Stomach smooth muscle (tissue), 2 donors: Measurements from ENCODE around the gene TBX6.
"Not testable (repeated sequence)": the region's sequence is repeated elsewhere in the genome, so short reads cannot be mapped to it uniquely, and the experiment has no call there.

Experiments used
- H3K27ac ChIP-seq: one replicate; pipeline ENCODE4 v1.7.0; 2013; ENCODE audit warnings: mild to moderate bottlenecking, low read length, inconsistent platforms
- H3K27me3 ChIP-seq, 2 donors: one replicate each; pipeline ENCODE4 v1.7.0; 2013; ENCODE audit warnings: low read length in 2 of 2; ENCODE audit not compliant: insufficient read depth in 2 of 2, control insufficient read depth in 1 of 2
- H3K36me3 ChIP-seq, 2 donors: one replicate each; pipeline ENCODE4 v1.7.0; 2013; ENCODE audit warnings: low read length in 2 of 2; ENCODE audit not compliant: control insufficient read depth in 2 of 2, insufficient read depth in 2 of 2
- H3K4me1 ChIP-seq: one replicate; pipeline ENCODE4 v1.7.0; 2013; ENCODE audit warnings: low read length; ENCODE audit not compliant: control insufficient read depth, insufficient read depth
- H3K4me3 ChIP-seq, 2 donors: one replicate each; pipeline ENCODE4 v1.7.0; 2013; ENCODE audit warnings: low read length in 2 of 2
- H3K9ac ChIP-seq, 2 donors: one replicate each; pipeline ENCODE4 v1.7.0; 2013; ENCODE audit warnings: low read length in 2 of 2, mild to moderate bottlenecking in 1 of 2
- H3K9me3 ChIP-seq, 2 donors: one replicate each; pipeline ENCODE4 v1.7.0; 2013; ENCODE audit warnings: low read length in 2 of 2; ENCODE audit not compliant: control insufficient read depth in 2 of 2
- donor health status: healthy.
- donor health status: Pancreatic carcinoma.

The TBX6 gene

DNA sequence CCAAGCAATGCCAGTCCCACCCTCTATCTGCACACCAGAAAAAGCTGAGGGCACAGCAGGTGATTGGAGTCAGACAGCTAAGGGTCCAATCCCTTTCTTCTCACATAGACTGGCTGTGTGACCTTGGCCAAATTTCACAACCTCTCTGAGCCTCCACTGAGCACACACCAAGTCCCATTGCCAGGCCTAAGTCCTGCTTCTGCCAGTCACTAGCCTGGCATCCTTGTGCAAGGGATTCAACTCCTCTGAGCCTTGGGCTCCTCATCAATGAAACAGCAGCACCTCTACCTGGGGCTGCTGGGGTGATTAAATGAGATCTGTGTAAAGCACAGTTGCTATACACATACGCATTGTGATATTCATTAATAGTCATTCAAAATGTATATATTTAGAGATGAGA, 45.1 kb downstream of the TBX6 start:
- peaks cover 0 to 4% of the 10 kb centered on the region in 2 donors for H3K27me3 ChIP-seq
- no peaks in the 10 kb centered on the region for H3K9me3 ChIP-seq

DNA sequence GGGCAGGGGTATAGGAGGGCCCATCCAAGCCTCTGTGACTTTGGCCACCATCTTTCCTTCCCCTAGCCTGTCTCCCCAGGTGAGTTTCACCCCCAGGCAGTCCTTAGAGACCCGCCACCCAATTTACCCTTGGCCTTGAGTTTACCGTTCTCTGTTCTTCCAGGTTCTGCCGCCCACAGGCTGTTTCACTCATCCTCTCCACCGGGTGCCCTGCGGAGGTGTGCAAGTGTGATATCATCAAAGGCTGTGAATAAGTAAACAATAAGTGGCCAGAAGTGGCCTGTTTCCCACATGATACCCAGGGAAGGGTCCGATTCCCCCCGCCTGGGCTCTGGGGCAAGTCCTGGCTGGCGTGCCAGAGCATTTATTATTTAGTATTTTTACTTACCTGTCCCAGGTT, 45.5 kb downstream of the TBX6 start:
- Histone ChIP-seq H3K4me1 (no peaks in the 10 kb centered on the region), H3K27ac (no peak overlapping the region), H3K9ac (no peak overlapping the region), H3K4me3 (no peak overlapping the region), H3K36me3 (no peaks in the 10 kb centered on the region), H3K9me3 (no peaks in the 10 kb centered on the region), H3K27me3 (peaks cover 0 to 4% of the 10 kb centered on the region in 2 donors)

More for the DNA sequence above, 45.1 kb downstream of the TBX6 start:
- H3K4me1 ChIP-seq, result no peaks in the 10 kb centered on the region
- H3K36me3 ChIP-seq, result no peaks in the 10 kb centered on the region
- no peak overlapping the region for H3K27ac ChIP-seq
- H3K4me3 ChIP-seq, result no peak overlapping the region
- H3K9ac ChIP-seq, result no peak overlapping the region

DNA sequence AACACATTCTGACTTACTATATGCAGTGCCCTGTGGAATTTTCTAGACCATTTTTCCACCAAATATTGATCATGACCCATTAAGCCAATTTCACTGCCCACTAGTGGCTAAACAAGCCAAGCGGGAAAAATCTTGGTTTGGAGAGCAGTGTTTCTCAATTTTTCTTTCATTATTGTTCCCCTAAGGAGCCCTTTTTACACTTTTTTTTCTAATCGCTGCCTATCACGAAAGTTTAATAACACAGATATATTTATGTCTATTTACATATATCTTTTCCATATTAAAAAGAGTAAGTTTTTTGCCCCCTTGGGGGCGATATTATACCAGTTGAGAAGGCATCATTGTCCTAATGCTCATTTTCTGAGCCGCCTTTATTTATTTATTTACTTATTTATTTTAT, 49.9 kb downstream of the TBX6 start:
- Histone ChIP-seq H3K9ac (no peak overlapping the region), H3K4me1 (no peaks in the 10 kb centered on the region), H3K27me3 (peaks cover 0 to 6% of the 10 kb centered on the region in 2 donors), H3K9me3 (no peaks in the 10 kb centered on the region), H3K36me3 (no peaks in the 10 kb centered on the region), H3K27ac (no peak overlapping the region), H3K4me3 (no peak overlapping the region)

DNA sequence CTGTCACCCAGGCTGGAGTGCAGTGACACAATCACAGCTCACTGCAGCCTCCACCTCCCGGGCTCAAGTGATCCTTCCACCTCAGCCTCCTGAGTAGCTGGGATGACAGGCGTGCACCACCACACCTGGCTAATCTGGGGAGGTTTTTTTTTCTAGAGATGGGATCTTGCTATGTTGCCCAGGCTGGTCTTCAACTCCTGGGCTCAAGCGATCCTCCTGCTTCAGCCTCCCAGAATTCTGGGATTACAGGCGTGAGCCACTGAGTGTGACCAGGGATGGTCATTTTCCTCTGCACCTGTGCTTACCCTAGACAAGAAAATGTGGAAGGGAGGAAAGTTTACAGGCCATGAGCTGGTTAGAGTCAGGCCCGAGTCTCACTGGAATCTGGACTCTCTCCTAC, 51.0 kb downstream of the TBX6 start:
- not testable (repeated sequence) for H3K4me1 ChIP-seq

DNA sequence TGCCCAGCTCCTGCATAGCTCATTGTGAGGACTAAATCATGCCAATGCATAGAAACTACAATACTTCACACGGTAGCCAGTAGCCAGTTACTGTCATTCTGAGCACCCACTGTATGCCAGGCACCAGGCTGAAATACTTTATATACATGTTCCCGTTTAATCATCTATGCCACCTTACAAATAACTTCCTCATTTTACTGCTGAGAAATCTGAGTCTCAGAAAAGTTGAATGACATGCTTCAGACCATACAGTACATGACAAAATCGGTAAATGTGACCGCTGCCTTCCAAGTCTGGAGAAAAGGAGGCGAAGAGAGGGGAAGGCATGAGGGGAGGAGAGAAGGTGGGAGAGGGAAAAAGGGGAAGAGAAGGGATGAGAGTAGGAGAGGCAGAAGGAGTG, 51.5 kb downstream of the TBX6 start:
- Histone ChIP-seq H3K27me3 (peaks cover 4 to 8% of the 10 kb centered on the region in 2 donors), H3K36me3 (no peaks in the 10 kb centered on the region), H3K9me3 (no peaks in the 10 kb centered on the region), H3K27ac (no peak overlapping the region), H3K9ac (no peak overlapping the region), H3K4me1 (no peaks in the 10 kb centered on the region), H3K4me3 (no peak overlapping the region)

More for the DNA sequence above, 51.0 kb downstream of the TBX6 start:
- H3K9me3 ChIP-seq, H3K9ac ChIP-seq, H3K36me3 ChIP-seq, H3K27me3 ChIP-seq, H3K4me3 ChIP-seq, H3K27ac ChIP-seq: not testable (repeated sequence)
